Heart left ventricle (tissue), 16 donors: ENCODE results near the gene PHLPP1. TPM values are rescaled to one million over a fixed set of nuclear protein-coding genes. Genes with fewer than 3 reads are reported as not detected.

Experiments
- ATAC-seq, 4 donors: fragments of 200-7000 bp; cut with Tn5 transposase; one replicate each; pipeline ENCODE4 v1.9.1; 2020 to 2022; ENCODE audit warnings: moderate library complexity in 4 of 4, mild to moderate bottlenecking in 3 of 4, moderate number of reproducible peaks in 1 of 4
- DNase-seq, 5 donors: peaks; one replicate each; pipeline ENCODE4 v3.0.0-alpha.2; 2020
- H3K27ac ChIP-seq, 12 donors: fragments of 200-600 bp; sonication (generic) in 4 of 12; one replicate each; pipeline versions ENCODE4 v1.5.0 to v1.8.0; 2016 to 2022; ENCODE audit warnings: mild to moderate bottlenecking in 2 of 12
- H3K27me3 ChIP-seq, 9 donors: fragments of 200-600 bp; sonication (generic) in 2 of 9; one replicate each; pipeline versions ENCODE4 v1.5.1 to v1.8.0; 2016 to 2022; ENCODE audit warnings: mild to moderate bottlenecking in 3 of 9
- H3K36me3 ChIP-seq, 9 donors: fragments of 200-600 bp; sonication (generic) in 2 of 9; one replicate each; pipeline versions ENCODE4 v1.5.0 to v1.8.0; 2018 to 2022; ENCODE audit warnings: mild to moderate bottlenecking in 2 of 9
- H3K4me1 ChIP-seq, 12 donors: fragments of 200-600 bp; sonication (generic) in 4 of 12; one replicate each; pipeline versions ENCODE4 v1.5.0 to v1.8.0; 2016 to 2022; ENCODE audit warnings: mild to moderate bottlenecking in 3 of 12
- H3K4me3 ChIP-seq, 12 donors: fragments of 200-600 bp; sonication (generic) in 4 of 12; one replicate each; pipeline versions ENCODE4 v1.5.0 to v1.8.0; 2017 to 2022; ENCODE audit warnings: mild to moderate bottlenecking in 9 of 12, moderate library complexity in 4 of 12
- H3K9me3 ChIP-seq, 12 donors: fragments of 200-600 bp; sonication (generic) in 4 of 12; one replicate each; pipeline versions ENCODE4 v1.5.0 to v1.8.0; 2016 to 2022; ENCODE audit warnings: mild to moderate bottlenecking in 1 of 12
- POLR2A ChIP-seq, 2 donors: fragments of 450-650 bp; IDR thresholded peaks; one replicate each; pipeline ENCODE4 v1.6.1; 2017; ENCODE audit warnings: antibody characterized with exemption in 2 of 2, mild to moderate bottlenecking in 2 of 2, moderate library complexity in 2 of 2
- WGBS, 4 donors: extraction: QIAGEN DNeasy Blood & Tissue Kit in 2 of 4; methylation state at CpG; one replicate each; pipeline versions ENCODE4 v1.1.5 to v1.1.7; 2013 to 2018; 5-methylcytosine and 5-hydroxymethylcytosine counted together
- intact Hi-C, 10 donors: fragments of 100-400 bp; cut with DNase I; formaldehyde crosslinking; loops; one replicate each; pipeline versions ENCODE4 v1.11.1 to v1.14.2; 2022
- polyA plus RNA-seq, 2 donors: library from polyadenylated mRNA; stranded (reverse); fragments of 200-250 nt; gene quantifications; one replicate each; pipeline ENCODE4 v1.2.3, GENCODE V29; 2013
- total RNA-seq, 9 donors: library from RNA; depleted of rRNA in 2 of 9; stranded (reverse); fragments of >200 nt in 2 of 9; fragmentation: NEBNext Ultra II Directional in 3 of 9; extraction: Animal tissue kit (Norgen Biotek cat#: 25700) in 3 of 9; gene quantifications; one replicate each; pipeline versions ENCODE4 v1.1.0 to v1.2.4, GENCODE V29; 2016 to 2023
- TF ChIP-seq, protein P1 (sequence below), 12 donors: fragments of 200-600 bp; sonication (generic) in 4 of 12; IDR thresholded peaks; one replicate each; pipeline versions ENCODE4 v1.5.0 to v1.8.0; 2018 to 2022; ENCODE audit warnings: antibody characterized with exemption in 12 of 12, mild to moderate bottlenecking in 5 of 12
- donor health status: ischemic (EF 13 %, LVEDD 7.1; RV severe dilation, severe dysfunction).
- donor health status: healthy with polysubstance abuse.
- donor health status: DM: no; HTN: yes; CAD: no.
- donor health status: DM: no; HTN: no; CAD: no.
- donor health status: ischemic (EF 25% LVEDD 6.9; RV normal size, moderate dysfunction).
- donor health status: ischemic (EF 25% LVEDD 5.7; RV mildly dilated, moderate dysfunction).
- donor health status: healthy.
- donor health status: DM: yes; HTN: yes; CAD: no.
- donor health status: ischemic (EF 35%, LVEDD 5.7; RV mildly dilated, moderate dysfunction).
- donor health status: nonischemic (EF 11% LVEDD 7.7; RV severe dilation, severe dysfunction).
- donor health status: DM: yes; HTN: yes; CAD: no.
- donor health status: PGD.
- donor health status: ischemic (EF 29% LVEDD 5.4; RV normal size, mild dysfunction).
- donor health status: nonischemic (EF 23%, LVEDD 6.1; RV moderate dilation, normal function).

Gene PHLPP1
- total and polyA plus RNA-seq, 11 donors = 1.7 to 11.1 (median 6.2) TPM

DNA sequence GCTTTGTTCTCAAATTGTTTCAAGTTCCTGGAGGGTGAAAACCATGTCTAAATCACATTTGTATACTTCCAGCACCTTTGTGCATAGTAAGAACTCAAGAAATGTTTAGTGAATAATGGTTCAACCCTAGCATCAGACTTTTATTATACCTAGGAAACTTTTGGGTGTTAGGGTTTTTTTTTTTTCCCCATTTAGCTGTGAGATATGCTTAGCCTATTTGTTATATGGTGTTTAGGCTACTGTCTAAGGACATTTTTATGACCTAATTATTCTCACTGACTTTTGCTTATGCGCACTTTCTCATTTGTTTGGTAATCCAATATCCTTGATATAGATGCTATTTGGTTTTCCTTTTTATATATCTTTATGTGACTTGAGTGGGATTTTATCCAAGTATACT lies 164.7 kb downstream of the PHLPP1 start:
- 93 to 100% (median 99%) methylated on average over 1 of the region's 1 CpG for WGBS, 4 donors
- no peak overlapping the region for H3K4me3 ChIP-seq
- TF ChIP-seq POLR2A (IDR thresholded peaks at IDR 0.05) = no peak
- TF ChIP-seq, protein P1, sequence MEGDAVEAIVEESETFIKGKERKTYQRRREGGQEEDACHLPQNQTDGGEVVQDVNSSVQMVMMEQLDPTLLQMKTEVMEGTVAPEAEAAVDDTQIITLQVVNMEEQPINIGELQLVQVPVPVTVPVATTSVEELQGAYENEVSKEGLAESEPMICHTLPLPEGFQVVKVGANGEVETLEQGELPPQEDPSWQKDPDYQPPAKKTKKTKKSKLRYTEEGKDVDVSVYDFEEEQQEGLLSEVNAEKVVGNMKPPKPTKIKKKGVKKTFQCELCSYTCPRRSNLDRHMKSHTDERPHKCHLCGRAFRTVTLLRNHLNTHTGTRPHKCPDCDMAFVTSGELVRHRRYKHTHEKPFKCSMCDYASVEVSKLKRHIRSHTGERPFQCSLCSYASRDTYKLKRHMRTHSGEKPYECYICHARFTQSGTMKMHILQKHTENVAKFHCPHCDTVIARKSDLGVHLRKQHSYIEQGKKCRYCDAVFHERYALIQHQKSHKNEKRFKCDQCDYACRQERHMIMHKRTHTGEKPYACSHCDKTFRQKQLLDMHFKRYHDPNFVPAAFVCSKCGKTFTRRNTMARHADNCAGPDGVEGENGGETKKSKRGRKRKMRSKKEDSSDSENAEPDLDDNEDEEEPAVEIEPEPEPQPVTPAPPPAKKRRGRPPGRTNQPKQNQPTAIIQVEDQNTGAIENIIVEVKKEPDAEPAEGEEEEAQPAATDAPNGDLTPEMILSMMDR (IDR thresholded peaks at IDR 0.05) = no peak
- no peak overlapping the region for H3K27ac ChIP-seq
- DNase-seq (no peak), ATAC-seq (no peak)
- peaks cover 7 to 41% (median 25%) of the 10 kb centered on the region in 12 donors for H3K4me1 ChIP-seq
- H3K36me3 ChIP-seq = no peaks in the 10 kb centered on the region
- intact Hi-C loops = loop anchor here in 2 of 10 donors (5.0 to 10.0 kb wide), 2 partner anchors 55 to 163 kb away; partner anchors contain the start of gene PHLPP1 (in 1 of the 2)
- H3K9me3 ChIP-seq = no peaks in the 10 kb centered on the region
- H3K27me3 ChIP-seq = no peaks in the 10 kb centered on the region

DNA sequence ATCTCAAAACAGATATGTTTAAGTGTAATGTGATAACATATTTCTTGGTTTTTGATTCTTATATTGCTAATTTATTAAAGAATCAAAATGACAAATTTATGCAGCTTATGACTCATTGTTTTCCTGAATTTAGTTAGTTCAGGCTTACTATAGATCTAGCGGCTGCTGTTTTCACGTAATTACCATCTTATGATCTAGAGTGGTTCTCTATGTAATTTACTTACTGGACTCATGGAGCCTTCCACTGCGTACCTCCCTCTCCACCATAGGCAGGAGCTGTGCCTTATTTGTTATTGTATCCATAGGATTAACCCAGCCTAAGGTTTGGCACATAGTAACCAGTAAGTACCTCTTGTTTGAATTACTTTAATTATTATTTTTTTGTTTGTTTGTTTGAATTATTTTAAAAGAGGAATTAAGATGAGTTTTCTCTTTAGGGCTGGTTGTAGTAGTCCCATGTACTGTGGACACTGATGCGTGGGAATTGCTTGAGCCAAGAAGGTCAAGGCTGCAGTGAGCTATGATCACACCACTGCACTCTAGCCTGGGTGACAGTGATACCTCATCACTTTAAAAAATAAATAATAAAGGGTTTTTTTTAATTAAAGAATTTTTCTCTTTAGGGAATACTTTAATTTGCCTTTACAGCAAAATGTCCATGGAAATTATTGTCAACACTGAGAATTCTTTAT lies 165.5 kb downstream of the PHLPP1 start:
- ATAC-seq = no peak
- TF ChIP-seq, protein P1 (IDR thresholded peaks at IDR 0.05) = no peak
- no peak for TF ChIP-seq POLR2A (IDR thresholded peaks at IDR 0.05)
- H3K4me3 ChIP-seq = no peak overlapping the region
- intact Hi-C loops = loop anchor here in 2 of 10 donors (5.0 to 10.0 kb wide), 2 partner anchors 54 to 164 kb away; partner anchors contain the start of gene PHLPP1 (in 1 of the 2)
- WGBS, 4 donors = 95 to 99% (median 97%) methylated on average over 4 of the region's 4 CpGs
- no peak for DNase-seq
- no peak overlapping the region for H3K27ac ChIP-seq
- H3K9me3 ChIP-seq = no peaks in the 10 kb centered on the region
- H3K4me1 ChIP-seq = peaks cover 7 to 41% (median 23%) of the 10 kb centered on the region in 12 donors
- H3K36me3 ChIP-seq = no peaks in the 10 kb centered on the region
- no peaks in the 10 kb centered on the region for H3K27me3 ChIP-seq

DNA sequence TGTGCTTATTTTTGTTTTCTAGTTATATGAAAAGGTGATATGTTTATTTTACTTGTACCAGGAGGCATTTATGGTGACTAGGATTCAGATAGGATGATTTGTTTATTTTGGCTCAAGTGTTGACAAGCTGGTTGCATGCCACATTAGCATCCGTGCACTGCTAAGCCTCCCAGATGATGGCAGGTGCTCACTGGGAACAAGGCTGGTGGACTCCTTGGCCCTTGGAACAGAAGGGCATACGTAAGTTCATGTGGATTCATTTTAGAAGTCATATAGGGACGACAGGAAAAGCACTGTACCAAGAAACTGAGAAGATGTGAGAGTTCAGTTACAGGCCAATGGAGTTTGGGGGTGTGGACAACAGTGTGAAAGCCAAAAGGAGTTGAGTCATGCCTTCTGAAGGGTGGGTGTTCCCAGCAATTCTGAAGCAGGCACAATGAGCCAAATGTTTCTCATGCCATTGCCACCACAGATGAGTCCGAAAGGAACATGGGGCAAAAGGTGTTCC lies 166.2 kb downstream of the PHLPP1 start:
- H3K9me3 ChIP-seq = no peaks in the 10 kb centered on the region
- H3K4me1 ChIP-seq = peaks cover 7 to 42% (median 23%) of the 10 kb centered on the region in 12 donors
- ATAC-seq = peak in 3 of 4 donors; percentile 54 to 90 (median 76)
- 65 to 71% (median 69%) methylated on average over 4 of the region's 4 CpGs for WGBS, 4 donors
- intact Hi-C loops = loop anchor here in 2 of 10 donors (5.0 to 10.0 kb wide), 2 partner anchors 53 to 164 kb away; partner anchors contain the start of gene PHLPP1 (in 1 of the 2)
- no peaks in the 10 kb centered on the region for H3K36me3 ChIP-seq
- no peak for DNase-seq
- no peak overlapping the region for H3K27ac ChIP-seq
- H3K27me3 ChIP-seq = no peaks in the 10 kb centered on the region
- no peak overlapping the region for H3K4me3 ChIP-seq
- TF ChIP-seq, protein P1 (IDR thresholded peaks at IDR 0.05) = no peak
- no peak for TF ChIP-seq POLR2A (IDR thresholded peaks at IDR 0.05)
